Pancreas (tissue), 10 donors: Measurements from ENCODE around the gene PRKAG3. TPM values are rescaled to one million over a fixed set of nuclear protein-coding genes. Genes with fewer than 3 reads are reported as not detected.

ENCODE experiments used
- ATAC-seq, 4 donors: fragments of 200-7000 bp; cut with Tn5 transposase; one replicate each; pipeline versions ENCODE4 v1.8.0 to v1.9.1; 2020; ENCODE audit warnings: mild to moderate bottlenecking in 4 of 4, moderate library complexity in 4 of 4
- DNase-seq, 6 donors: peaks; one replicate each; pipeline ENCODE4 v3.0.0-alpha.2; 2020
- FAIRE-seq: peaks from 2 replicates; lab custom pipeline; 2012; peaks lifted over from hg19 to GRCh38; lab: Jason Lieb, UNC
- H3K27ac ChIP-seq, 4 donors: fragments of 200-600 bp; sonication (generic); 1 replicate in 3 of 4; 2 replicates in 1 of 4; pipeline versions ENCODE4 v1.5.0 to v1.8.0; 2020
- H3K27me3 ChIP-seq, 4 donors: fragments of 200-600 bp; one replicate each; pipeline ENCODE4 v1.8.0; 2021
- H3K36me3 ChIP-seq, 3 donors: fragments of 200-600 bp; sonication (generic) in 1 of 3; one replicate each; pipeline versions ENCODE4 v1.5.0 to v1.8.0; 2020 to 2021
- H3K4me1 ChIP-seq, 3 donors: fragments of 200-600 bp; one replicate each; pipeline ENCODE4 v1.8.0; 2021
- H3K4me3 ChIP-seq, 4 donors: fragments of 200-600 bp; sonication (generic) in 2 of 4; one replicate each; pipeline versions ENCODE4 v1.5.0 to v1.8.0; 2020 to 2021
- H3K9me3 ChIP-seq, 4 donors: fragments of 200-600 bp; one replicate each; pipeline ENCODE4 v1.8.0; 2021
- CTCF ChIP-seq, 4 donors: fragments of 200-600 bp; sonication (generic) in 3 of 4; IDR thresholded peaks; one replicate each; pipeline versions ENCODE4 v1.5.0 to v1.8.0; 2021; ENCODE audit warnings: antibody characterized with exemption in 4 of 4
- WGBS, 2 donors: extraction: QIAGEN DNeasy Blood & Tissue Kit; methylation state at CpG; one replicate each; pipeline ENCODE4 v1.1.7; 2013; 5-methylcytosine and 5-hydroxymethylcytosine counted together
- intact Hi-C, 3 donors: fragments of 100-400 bp; cut with DNase I; formaldehyde crosslinking; loops; one replicate each; pipeline versions ENCODE4 v1.11.1 to v1.14.2; 2022
- polyA plus RNA-seq, 2 donors: library from polyadenylated mRNA; stranded (reverse); fragments of 200-250 nt; gene quantifications; one replicate each; pipeline ENCODE4 v1.2.3, GENCODE V29; 2013
- total RNA-seq, 6 donors: library from RNA; stranded (reverse); fragmentation: NEBNext Ultra II Directional in 4 of 6; extraction: Animal tissue kit (Norgen Biotek cat#: 25700) in 4 of 6; gene quantifications; one replicate each; pipeline versions ENCODE4 v1.2.1 to v1.2.4, GENCODE V29; 2021 to 2023
- donor health status: healthy with polysubstance abuse.
- donor health status: DM: no; HTN: no; CAD: no; lungs with moderate emphysema.
- donor health status: DM: no; HTN: no; CAD: no.
- donor health status: control.
- donor health status: control.
- donor health status: Bipolar disorder and iron deficiency.
- donor health status: DM: yes; HTN: yes; CAD: no.
- donor health status: DM: no; HTN: no; CAD: no.
- donor health status: DM: no; HTN: no; CAD: no.
- donor health status: DM: yes; HTN: yes; CAD: no.

Gene PRKAG3
- total and polyA plus RNA-seq, 8 donors = not detected

- no peaks in the 10 kb centered on the region for H3K4me1 ChIP-seq
- no peaks in the 10 kb centered on the region for H3K27me3 ChIP-seq
- intact Hi-C loops = no loop called here
- 68 to 75% methylated on average over 16 to 17 of the region's 17 CpGs for WGBS, 2 donors
- no peaks in the 10 kb centered on the region for H3K36me3 ChIP-seq
- no peak overlapping the region for H3K4me3 ChIP-seq
- ATAC-seq (no peak), FAIRE-seq (no peak), DNase-seq (no peak)
- H3K27ac ChIP-seq = no peak overlapping the region
- H3K9me3 ChIP-seq = no peaks in the 10 kb centered on the region
- no peak for TF ChIP-seq CTCF (IDR thresholded peaks at IDR 0.05)
Observed at GRCh38 chr2:218829868-218830451, 1.6 kb downstream of the PRKAG3 start.

GRCh38 chr2:218828477-218828778 lies 3.2 kb downstream of the PRKAG3 start:
- Histone ChIP-seq H3K4me3 (no peak overlapping the region), H3K27ac (no peak overlapping the region), H3K9me3 (no peaks in the 10 kb centered on the region), H3K36me3 (no peaks in the 10 kb centered on the region), H3K4me1 (no peaks in the 10 kb centered on the region), H3K27me3 (no peaks in the 10 kb centered on the region)
- intact Hi-C loops = no loop called here
- TF ChIP-seq CTCF (IDR thresholded peaks at IDR 0.05) = no peak
- 67 to 79% methylated on average over 4 of the region's 4 CpGs for WGBS, 2 donors
- FAIRE-seq (no peak), DNase-seq (no peak), ATAC-seq (no peak)

GRCh38 chr2:218827701-218828476 lies 3.7 kb downstream of the PRKAG3 start:
- no peak for TF ChIP-seq CTCF (IDR thresholded peaks at IDR 0.05)

GRCh38 chr2:218826791-218827190 lies 4.8 kb downstream of the PRKAG3 start:
- WGBS, 2 donors = 72 to 81% methylated on average over 10 of the region's 10 CpGs
- H3K27ac ChIP-seq = no peak overlapping the region
- intact Hi-C loops = no loop called here
- H3K27me3 ChIP-seq = no peaks in the 10 kb centered on the region
- H3K36me3 ChIP-seq = no peaks in the 10 kb centered on the region
- H3K9me3 ChIP-seq = no peaks in the 10 kb centered on the region
- TF ChIP-seq CTCF (IDR thresholded peaks at IDR 0.05) = no peak
- ATAC-seq (no peak), DNase-seq (no peak), FAIRE-seq (no peak)
- H3K4me3 ChIP-seq = no peak overlapping the region
- no peaks in the 10 kb centered on the region for H3K4me1 ChIP-seq

More at GRCh38 chr2:218827701-218828476, 3.7 kb downstream of the PRKAG3 start:
- no peaks in the 10 kb centered on the region for H3K36me3 ChIP-seq
- FAIRE-seq = no peak
- 59% methylated on average over 14 of the region's 14 CpGs for WGBS, 2 donors
- no peak for DNase-seq
- no peaks in the 10 kb centered on the region for H3K4me1 ChIP-seq
- H3K27ac ChIP-seq = no peak overlapping the region
- H3K4me3 ChIP-seq = no peak overlapping the region
- no peak for ATAC-seq
- no peaks in the 10 kb centered on the region for H3K9me3 ChIP-seq
- H3K27me3 ChIP-seq = no peaks in the 10 kb centered on the region
- intact Hi-C loops = no loop called here

GRCh38 chr2:218824004-218824403 lies 7.6 kb downstream of the PRKAG3 start:
- FAIRE-seq = no peak
- H3K27ac ChIP-seq = no peak overlapping the region

More at GRCh38 chr2:218824004-218824403, 7.6 kb downstream of the PRKAG3 start:
- ATAC-seq (no peak), DNase-seq (no peak)
- Histone ChIP-seq H3K4me3 (no peak overlapping the region), H3K36me3 (no peaks in the 10 kb centered on the region), H3K9me3 (no peaks in the 10 kb centered on the region), H3K4me1 (no peaks in the 10 kb centered on the region), H3K27me3 (no peaks in the 10 kb centered on the region)
- intact Hi-C loops = no loop called here
- WGBS, 2 donors = 82 to 90% methylated on average over 7 of the region's 7 CpGs
- TF ChIP-seq CTCF (IDR thresholded peaks at IDR 0.05) = no peak
